ENCODE data around the gene CFLAR.

Gene CFLAR

DNA sequence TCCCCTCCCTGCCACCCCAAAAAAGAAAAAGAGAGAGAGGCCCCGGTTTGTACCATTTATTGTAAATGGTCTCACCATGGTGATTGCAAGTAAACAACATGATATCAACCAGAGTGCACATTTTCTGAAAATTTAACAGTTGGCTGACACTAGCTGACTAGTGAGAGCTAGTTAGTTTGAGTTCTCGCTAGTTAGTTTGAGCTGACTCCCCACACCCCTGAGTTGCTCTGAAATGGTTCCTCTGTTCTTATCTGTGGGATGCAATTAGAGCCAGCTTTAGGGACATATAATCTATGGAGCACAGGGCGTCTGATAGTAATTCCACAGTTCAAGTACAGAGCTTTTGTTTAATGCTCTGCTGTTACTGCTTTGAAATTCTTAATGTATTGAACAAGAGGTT is 80.0 kb downstream of the CFLAR start:
- H3K36me3 ChIP-seq (ENCODE audit: control insufficient read depth in 2 of 2, insufficient read depth in 1 of 2, low read length in 2 of 2): peaks cover 0 to 38% of the 10 kb centered on the region in 2 experiments; a peak in 1 of 3 replicates
- CTCF ChIA-PET: interaction anchor here (0.9 to 1.7 kb wide), 4 partner anchors 13 to 232 kb away, joined by 3 to 10 read pairs (median 6); partner anchors contain the start of genes CASP10 and ORC2
- TF ChIP-seq, protein P1, sequence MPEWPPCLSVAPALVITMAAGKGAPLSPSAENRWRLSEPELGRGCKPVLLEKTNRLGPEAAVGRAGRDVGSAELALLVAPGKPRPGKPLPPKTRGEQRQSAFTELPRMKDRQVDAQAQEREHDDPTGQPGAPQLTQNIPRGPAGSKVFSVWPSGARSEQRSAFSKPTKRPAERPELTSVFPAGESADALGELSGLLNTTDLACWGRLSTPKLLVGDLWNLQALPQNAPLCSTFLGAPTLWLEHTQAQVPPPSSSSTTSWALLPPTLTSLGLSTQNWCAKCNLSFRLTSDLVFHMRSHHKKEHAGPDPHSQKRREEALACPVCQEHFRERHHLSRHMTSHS (tag by site-specific recombination; IDR thresholded peaks at IDR 0.05): no peak
- TF ChIP-seq SP3 (tag by site-specific recombination; IDR thresholded peaks at IDR 0.05) (no peak), ZNF555 (tag by site-specific recombination; conservative IDR thresholded peaks at IDR 0.05) (no peak)
- TF ChIP-seq, protein P2, sequence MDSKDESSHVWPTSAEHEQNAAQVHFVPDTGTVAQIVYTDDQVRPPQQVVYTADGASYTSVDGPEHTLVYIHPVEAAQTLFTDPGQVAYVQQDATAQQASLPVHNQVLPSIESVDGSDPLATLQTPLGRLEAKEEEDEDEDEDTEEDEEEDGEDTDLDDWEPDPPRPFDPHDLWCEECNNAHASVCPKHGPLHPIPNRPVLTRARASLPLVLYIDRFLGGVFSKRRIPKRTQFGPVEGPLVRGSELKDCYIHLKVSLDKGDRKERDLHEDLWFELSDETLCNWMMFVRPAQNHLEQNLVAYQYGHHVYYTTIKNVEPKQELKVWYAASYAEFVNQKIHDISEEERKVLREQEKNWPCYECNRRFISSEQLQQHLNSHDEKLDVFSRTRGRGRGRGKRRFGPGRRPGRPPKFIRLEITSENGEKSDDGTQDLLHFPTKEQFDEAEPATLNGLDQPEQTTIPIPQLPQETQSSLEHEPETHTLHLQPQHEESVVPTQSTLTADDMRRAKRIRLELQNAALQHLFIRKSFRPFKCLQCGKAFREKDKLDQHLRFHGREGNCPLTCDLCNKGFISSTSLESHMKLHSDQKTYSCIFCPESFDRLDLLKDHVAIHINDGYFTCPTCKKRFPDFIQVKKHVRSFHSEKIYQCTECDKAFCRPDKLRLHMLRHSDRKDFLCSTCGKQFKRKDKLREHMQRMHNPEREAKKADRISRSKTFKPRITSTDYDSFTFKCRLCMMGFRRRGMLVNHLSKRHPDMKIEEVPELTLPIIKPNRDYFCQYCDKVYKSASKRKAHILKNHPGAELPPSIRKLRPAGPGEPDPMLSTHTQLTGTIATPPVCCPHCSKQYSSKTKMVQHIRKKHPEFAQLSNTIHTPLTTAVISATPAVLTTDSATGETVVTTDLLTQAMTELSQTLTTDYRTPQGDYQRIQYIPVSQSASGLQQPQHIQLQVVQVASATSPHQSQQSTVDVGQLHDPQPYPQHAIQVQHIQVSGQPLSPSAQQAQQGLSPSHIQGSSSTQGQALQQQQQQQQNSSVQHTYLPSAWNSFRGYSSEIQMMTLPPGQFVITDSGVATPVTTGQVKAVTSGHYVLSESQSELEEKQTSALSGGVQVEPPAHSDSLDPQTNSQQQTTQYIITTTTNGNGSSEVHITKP (tag by site-specific recombination; IDR thresholded peaks at IDR 0.05): peak; percentile 61
- TF ChIP-seq, protein P3, sequence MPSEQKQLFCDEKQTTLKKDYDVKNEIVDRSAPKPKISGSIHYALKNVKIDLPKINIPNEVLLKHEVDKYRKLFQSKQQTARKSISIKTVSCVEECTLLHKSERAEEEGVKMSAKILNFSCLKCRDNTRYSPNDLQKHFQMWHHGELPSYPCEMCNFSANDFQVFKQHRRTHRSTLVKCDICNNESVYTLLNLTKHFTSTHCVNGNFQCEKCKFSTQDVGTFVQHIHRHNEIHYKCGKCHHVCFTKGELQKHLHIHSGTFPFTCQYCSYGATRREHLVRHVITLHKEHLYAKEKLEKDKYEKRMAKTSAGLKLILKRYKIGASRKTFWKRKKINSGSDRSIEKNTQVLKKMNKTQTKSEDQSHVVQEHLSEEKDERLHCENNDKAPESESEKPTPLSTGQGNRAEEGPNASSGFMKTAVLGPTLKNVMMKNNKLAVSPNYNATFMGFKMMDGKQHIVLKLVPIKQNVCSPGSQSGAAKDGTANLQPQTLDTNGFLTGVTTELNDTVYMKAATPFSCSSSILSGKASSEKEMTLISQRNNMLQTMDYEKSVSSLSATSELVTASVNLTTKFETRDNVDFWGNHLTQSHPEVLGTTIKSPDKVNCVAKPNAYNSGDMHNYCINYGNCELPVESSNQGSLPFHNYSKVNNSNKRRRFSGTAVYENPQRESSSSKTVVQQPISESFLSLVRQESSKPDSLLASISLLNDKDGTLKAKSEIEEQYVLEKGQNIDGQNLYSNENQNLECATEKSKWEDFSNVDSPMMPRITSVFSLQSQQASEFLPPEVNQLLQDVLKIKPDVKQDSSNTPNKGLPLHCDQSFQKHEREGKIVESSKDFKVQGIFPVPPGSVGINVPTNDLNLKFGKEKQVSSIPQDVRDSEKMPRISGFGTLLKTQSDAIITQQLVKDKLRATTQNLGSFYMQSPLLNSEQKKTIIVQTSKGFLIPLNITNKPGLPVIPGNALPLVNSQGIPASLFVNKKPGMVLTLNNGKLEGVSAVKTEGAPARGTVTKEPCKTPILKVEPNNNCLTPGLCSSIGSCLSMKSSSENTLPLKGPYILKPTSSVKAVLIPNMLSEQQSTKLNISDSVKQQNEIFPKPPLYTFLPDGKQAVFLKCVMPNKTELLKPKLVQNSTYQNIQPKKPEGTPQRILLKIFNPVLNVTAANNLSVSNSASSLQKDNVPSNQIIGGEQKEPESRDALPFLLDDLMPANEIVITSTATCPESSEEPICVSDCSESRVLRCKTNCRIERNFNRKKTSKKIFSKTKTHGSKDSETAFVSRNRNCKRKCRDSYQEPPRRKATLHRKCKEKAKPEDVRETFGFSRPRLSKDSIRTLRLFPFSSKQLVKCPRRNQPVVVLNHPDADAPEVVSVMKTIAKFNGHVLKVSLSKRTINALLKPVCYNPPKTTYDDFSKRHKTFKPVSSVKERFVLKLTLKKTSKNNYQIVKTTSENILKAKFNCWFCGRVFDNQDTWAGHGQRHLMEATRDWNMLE (tag by site-specific recombination; conservative IDR thresholded peaks at IDR 0.05; ENCODE audit: low read depth): no peak

GRCh38 chr2:201196803-201197202 is 80.8 kb downstream of the CFLAR start:
- H3K4me3 ChIP-seq (ENCODE audit: low read depth, low read length): no peak overlapping the region
- no peaks in the 10 kb centered on the region for H3K4me1 ChIP-seq (ENCODE audit: control insufficient read depth, insufficient read depth, low read length)
- H3K27ac ChIP-seq (ENCODE audit: extremely low read depth, low read depth, low read length): no peak overlapping the region
- CTCF ChIA-PET: interaction anchor here (0.9 to 1.7 kb wide), 5 partner anchors 14 to 233 kb away, joined by 3 to 10 read pairs (median 5); partner anchors contain the start of genes CASP10 and ORC2
- H3K36me3 ChIP-seq (ENCODE audit: control insufficient read depth in 2 of 2, insufficient read depth in 1 of 2, low read length in 2 of 2): peaks cover 0 to 43% of the 10 kb centered on the region in 2 experiments; a peak in 1 of 3 replicates
- H3K9me3 ChIP-seq (ENCODE audit: control insufficient read depth, insufficient read depth, low read depth, low read length): no peaks in the 10 kb centered on the region
- peak; percentile 54 for TF ChIP-seq ZNF146 (tag by site-specific recombination; IDR thresholded peaks at IDR 0.05)
- no peak for TF ChIP-seq ZNF248 (tag by site-specific recombination; IDR thresholded peaks at IDR 0.05)
- TF ChIP-seq GLI2 (tag by site-specific recombination; IDR thresholded peaks at IDR 0.05; ENCODE audit: borderline replicate concordance, low read depth): no peak
- TF ChIP-seq ZNF596 (tag by site-specific recombination; IDR thresholded peaks at IDR 0.05): no peak
- no peak for TF ChIP-seq ZNF501 (tag by site-specific recombination; IDR thresholded peaks at IDR 0.05)
- TF ChIP-seq ZNF664 (tag by site-specific recombination; IDR thresholded peaks at IDR 0.05): 0 out of 2 replicates have a peak, but pooled peaks have one; percentile 31
- no peak for TF ChIP-seq ZBTB44 (tag by site-specific recombination; IDR thresholded peaks at IDR 0.05)
- POLR2A ChIA-PET: interaction anchor here (0.6 kb wide), 1 partner anchor 244 kb away, joined by 5 read pairs; no protein-coding TSS in a partner anchor

More for the DNA sequence above, 80.0 kb downstream of the CFLAR start:
- H3K27ac ChIP-seq (ENCODE audit: extremely low read depth, low read depth, low read length): no peak overlapping the region
- no peak overlapping the region for H3K4me3 ChIP-seq (ENCODE audit: low read depth, low read length)
- H3K4me1 ChIP-seq (ENCODE audit: control insufficient read depth, insufficient read depth, low read length): no peaks in the 10 kb centered on the region
- H3K9me3 ChIP-seq (ENCODE audit: control insufficient read depth, insufficient read depth, low read depth, low read length): no peaks in the 10 kb centered on the region
- POLR2A ChIA-PET: interaction anchor here (0.6 kb wide), 1 partner anchor 243 kb away, joined by 5 read pairs; no protein-coding TSS in a partner anchor

Data from HEK293 (cell line).